Ishikawa (cell line): Measurements from ENCODE around the gene ABCD1.

Experiments
- CEBPB ChIP-seq: IDR thresholded peaks from 2 replicates; pipeline ENCODE4 v1.6.1; 2012
- EGR1 ChIP-seq: IDR thresholded peaks from 2 replicates; pipeline ENCODE4 v1.6.1; 2012
- EP300 ChIP-seq: IDR thresholded peaks from 2 replicates; pipeline ENCODE4 v1.6.1; 2012; ENCODE audit warnings: borderline replicate concordance
- MAX ChIP-seq: IDR thresholded peaks from 2 replicates; pipeline ENCODE4 v1.6.1; 2012
- NFIC ChIP-seq: IDR thresholded peaks from 2 replicates; pipeline ENCODE4 v1.6.1; 2012
- RAD21 ChIP-seq: IDR thresholded peaks from 2 replicates; pipeline ENCODE4 v1.6.1; 2012; ENCODE audit warnings: low read depth
- TAF1 ChIP-seq: IDR thresholded peaks from 2 replicates; pipeline ENCODE4 v1.6.1; 2012; ENCODE audit warnings: low read depth, mild to moderate bottlenecking

GRCh38 chrX:153696100-153696499 lies 28.6 kb upstream of the ABCD1 start:
- TF ChIP-seq CEBPB, result no peak
- no peak for TF ChIP-seq MAX
- no peak for TF ChIP-seq EP300
- no peak for TF ChIP-seq NFIC
- no peak for TF ChIP-seq EGR1
- TF ChIP-seq TAF1, result no peak
- no peak for TF ChIP-seq RAD21
